Measurements from ENCODE around the gene SIGLEC9.

- TF ChIP-seq, protein P1, sequence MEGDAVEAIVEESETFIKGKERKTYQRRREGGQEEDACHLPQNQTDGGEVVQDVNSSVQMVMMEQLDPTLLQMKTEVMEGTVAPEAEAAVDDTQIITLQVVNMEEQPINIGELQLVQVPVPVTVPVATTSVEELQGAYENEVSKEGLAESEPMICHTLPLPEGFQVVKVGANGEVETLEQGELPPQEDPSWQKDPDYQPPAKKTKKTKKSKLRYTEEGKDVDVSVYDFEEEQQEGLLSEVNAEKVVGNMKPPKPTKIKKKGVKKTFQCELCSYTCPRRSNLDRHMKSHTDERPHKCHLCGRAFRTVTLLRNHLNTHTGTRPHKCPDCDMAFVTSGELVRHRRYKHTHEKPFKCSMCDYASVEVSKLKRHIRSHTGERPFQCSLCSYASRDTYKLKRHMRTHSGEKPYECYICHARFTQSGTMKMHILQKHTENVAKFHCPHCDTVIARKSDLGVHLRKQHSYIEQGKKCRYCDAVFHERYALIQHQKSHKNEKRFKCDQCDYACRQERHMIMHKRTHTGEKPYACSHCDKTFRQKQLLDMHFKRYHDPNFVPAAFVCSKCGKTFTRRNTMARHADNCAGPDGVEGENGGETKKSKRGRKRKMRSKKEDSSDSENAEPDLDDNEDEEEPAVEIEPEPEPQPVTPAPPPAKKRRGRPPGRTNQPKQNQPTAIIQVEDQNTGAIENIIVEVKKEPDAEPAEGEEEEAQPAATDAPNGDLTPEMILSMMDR (IDR thresholded peaks at IDR 0.05), result no peak
- no peak for TF ChIP-seq POLR2A (IDR thresholded peaks at IDR 0.05)
Observed at GRCh38 chr19:51146751-51147150, 22.0 kb downstream of the SIGLEC9 start.
